GM18909 (cell line): ENCODE data around the gene UHRF1.

Experiments
- ATAC-seq: cut with Tn5 transposase; IDR thresholded peaks from one replicate; pipeline ENCODE4 v1.9.1; 2021; ENCODE audit warnings: mild to moderate bottlenecking; ENCODE audit not compliant: unreplicated experiment, poor library complexity

The UHRF1 gene

DNA sequence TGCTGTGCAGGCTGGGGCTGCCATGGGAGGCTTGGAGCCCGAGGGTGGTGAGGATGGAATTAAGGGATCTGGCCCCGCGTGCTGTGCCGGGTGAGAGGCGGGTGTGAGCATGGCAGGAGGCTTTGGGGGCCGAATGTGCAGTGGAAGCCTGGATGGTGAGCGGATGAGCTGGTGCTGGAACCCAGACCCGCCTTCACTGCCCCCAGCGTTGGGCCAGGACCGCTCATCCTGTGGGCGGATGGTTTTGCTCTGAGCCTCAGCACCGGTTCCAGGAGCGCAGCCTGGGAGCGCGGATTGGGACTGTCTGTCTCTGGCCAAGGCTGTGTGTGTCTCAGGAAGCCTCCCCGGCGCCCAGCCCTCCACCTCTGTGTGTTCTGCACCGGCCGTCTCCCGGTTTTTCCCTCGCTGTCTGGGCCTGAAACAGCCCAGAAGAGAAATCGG lies 76.3 kb downstream of the UHRF1 start:
- no peak for ATAC-seq

- no peak for ATAC-seq
These were observed 76.8 kb downstream of the UHRF1 start for GRCh38 chr19:4986056-4986455.

DNA sequence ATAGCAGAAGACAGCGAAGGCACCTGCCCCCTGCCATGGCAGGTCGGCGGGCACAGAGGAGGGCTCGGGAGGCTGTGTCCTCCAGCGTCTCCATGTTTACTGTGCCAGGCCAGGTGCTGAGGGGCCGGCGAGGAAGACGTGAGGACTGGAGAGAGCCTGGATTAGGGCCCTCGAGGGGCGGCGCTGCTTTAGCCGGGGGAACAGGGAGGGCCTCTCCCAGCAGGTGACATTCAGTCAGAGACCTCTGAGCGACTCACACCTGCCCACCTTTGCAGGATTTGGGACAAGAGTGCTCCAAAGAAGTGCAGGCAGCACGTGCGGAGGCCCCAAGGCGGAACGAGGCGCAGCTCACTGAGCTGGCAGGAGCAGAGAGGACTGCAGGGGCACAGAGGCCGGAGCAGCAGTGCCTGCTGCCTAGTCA lies 77.2 kb downstream of the UHRF1 start:
- no peak for ATAC-seq

- ATAC-seq = no peak
These were observed 78.0 kb downstream of the UHRF1 start for GRCh38 chr19:4987256-4987655.

- no peak for ATAC-seq
These were observed 78.5 kb downstream of the UHRF1 start for GRCh38 chr19:4987692-4988370.

GRCh38 chr19:4988770-4989251 lies 79.5 kb downstream of the UHRF1 start:
- ATAC-seq = no peak

DNA sequence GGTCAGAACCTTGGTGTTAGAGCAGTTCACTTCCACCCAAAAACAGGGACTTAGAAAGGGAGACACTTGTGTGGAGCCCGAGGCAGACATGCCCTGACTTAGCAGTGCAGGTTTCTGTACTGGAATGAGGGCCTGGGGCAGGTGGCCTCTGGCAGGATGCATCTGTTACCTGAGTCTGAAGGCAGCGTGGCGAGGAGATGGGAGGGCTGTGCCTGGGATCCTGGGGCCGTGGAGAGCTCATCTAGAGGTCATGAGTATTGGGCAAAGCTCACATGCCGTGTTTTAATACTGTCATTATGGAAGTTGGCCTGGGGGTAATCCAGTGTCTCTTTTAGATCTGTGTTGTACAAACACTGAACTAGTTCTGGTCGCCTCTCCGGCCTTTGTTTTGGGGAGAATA lies 81.0 kb downstream of the UHRF1 start:
- no peak for ATAC-seq

- ATAC-seq = no peak
These were observed 82.2 kb downstream of the UHRF1 start for GRCh38 chr19:4991538-4991937.

DNA sequence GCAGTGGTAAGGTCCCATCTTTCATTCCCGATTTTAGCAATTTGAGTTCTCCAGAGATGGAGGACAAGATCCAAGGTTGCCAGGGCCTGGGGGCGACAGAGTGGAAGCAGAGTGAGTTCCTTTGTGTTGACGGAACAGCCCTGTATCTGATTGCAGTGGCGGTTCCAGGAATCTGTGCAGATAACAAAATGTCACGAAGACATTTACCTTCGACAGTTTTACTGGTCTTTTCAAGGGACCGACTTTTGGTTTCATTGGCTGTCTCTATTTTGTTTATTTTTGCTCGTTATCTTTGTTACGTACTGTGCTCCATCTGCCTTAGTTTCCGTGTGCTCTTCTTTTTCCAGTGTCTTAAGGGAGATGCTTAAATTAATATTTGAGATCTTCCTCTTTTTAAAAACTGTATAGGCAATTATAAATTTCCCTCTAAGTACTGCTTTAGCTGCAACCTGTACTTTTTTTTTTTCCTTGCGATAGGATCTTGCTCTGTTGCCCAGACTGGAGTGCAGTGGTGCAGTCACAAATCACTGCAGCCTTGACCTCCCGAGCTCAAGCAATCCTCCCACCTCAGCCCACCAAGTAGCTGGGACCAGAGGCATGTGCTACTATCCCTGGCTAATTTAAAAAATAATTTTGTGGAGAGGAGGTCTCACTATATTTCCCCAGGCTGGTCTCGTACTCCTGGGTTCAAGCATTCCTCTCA lies 82.8 kb downstream of the UHRF1 start:
- no peak for ATAC-seq

GRCh38 chr19:4993683-4994082 lies 84.4 kb downstream of the UHRF1 start:
- no peak for ATAC-seq

DNA sequence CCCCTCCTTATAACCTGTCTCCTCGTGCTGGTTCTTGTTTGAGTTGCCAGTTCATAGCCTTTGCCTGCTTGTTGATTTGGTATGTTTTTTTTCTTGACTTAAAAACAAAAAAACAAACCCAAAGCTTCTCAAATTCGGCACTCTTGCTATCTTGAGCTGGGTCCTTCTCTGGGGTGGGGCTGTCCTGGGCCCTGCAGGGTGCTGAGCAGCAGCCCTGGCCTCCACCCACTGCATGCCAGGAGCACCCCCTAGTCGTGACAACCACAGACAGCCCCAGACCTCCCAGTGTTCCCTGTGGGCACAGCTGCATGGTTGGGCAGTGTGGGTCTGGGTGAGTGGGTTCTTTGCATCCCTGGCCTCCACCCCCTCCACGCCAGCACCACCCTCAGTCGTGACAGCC lies 87.4 kb downstream of the UHRF1 start:
- no peak for ATAC-seq

DNA sequence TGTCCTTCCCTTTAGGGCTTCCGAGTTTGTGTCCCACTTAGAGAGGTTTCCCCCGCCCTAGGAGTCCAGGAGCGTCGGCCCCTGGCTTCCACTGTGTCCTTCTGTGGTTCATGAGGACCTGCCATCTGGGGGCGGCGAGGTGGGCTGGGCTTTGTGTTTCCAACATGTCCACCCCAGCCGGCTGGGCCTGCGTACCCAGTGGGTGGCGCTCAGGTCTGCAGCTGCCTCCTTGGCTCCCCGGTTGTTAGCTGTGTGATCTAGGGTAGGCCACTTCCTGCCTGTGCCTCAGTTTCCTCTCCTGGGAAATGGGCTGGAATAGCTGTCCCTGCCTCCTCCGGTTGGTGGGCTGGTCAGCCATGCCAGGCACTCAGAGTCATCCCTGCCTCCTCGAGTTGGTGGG lies 88.0 kb downstream of the UHRF1 start:
- no peak for ATAC-seq

DNA sequence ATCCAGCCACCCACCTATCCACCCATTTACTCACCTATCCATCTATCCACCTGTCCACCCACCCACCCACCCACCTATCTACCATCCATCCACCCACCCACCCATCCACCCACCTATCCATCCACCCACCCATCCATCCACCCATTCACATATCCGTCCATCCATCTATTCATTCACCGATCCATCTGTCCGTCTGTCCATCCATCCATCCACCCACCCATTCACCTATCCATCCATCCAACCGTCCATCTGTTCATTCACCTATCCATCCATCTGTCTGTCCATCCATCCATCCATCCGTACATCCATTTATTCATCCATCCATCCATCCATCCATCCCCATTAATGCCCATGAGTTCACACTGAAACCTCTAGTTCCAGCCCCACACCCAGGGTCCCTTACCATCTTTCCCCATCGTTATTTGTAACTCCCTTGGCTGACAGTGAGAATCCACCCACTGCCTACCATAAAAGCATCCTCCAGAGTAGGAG lies 90.9 kb downstream of the UHRF1 start:
- ATAC-seq = no peak

GRCh38 chr19:5001615-5002014 lies 92.3 kb downstream of the UHRF1 start:
- no peak for ATAC-seq

- no peak for ATAC-seq
These were observed 92.8 kb downstream of the UHRF1 start for GRCh38 chr19:5002143-5002542.

DNA sequence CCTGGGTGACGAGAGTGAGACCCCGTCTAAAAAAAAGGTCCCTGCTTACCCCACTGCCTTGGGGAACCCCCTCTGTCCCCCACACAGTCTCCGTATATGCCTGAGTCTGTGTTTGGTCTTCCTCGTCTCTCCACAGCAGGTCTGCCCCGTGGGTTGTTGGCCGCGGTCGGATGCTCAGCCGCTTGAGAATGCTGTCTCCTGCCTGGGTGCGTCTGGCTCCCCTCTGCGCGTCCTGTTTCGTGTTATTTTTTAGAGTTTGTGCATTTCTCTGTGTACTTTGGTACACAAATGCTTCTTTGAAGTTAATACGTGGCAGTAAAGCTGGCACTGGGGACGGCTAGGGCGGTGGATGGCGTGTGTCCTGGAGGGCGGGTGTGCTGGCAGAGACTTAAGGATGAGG lies 94.5 kb downstream of the UHRF1 start:
- no peak for ATAC-seq

DNA sequence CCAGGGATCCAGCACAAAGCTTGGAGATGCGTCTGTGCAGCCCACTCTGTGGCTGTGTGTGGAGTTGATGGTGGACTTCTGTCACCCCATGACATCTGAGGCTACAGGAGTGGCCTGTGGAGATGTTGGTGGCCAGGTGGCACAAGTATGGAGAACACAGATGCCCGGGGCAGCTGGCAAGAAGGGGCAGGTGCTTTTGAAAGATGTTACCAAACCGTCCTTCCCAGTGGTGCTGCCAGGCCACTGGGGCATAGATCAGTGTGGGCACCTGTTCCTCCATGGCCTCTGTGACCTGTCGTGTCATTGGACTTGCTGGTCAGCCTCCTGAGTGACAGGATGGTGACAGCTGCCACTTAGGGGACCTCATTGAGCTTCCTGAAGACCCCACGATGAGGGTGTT lies 95.8 kb downstream of the UHRF1 start:
- ATAC-seq = no peak

DNA sequence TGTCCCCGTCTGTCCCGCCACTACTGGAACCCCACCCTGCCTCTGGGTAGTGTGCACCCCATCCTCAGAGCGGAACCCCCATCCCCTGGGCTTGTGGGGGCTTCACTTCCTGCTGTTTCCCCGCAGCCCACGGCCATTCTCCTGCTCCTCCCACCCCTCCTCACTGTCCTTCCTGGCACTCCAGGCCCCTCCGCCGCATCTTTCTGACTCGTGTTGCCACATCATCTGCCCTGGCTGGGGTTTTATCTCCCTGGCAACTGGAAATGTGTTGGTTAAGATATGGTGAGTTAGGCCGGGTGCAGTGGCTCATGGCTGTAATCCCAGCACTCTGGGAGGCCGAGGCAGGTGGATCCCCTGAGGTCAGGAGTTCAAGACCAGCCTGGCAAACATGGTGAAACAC lies 96.9 kb downstream of the UHRF1 start:
- ATAC-seq = no peak

GRCh38 chr19:5006821-5007220 lies 97.5 kb downstream of the UHRF1 start:
- ATAC-seq = no peak
